DND-41 (cell line): ENCODE measurements around the gene DGUOK.

Source experiments
- ATAC-seq: fragments of 200-7000 bp; cut with Tn5 transposase; 3 replicates; pipeline ENCODE4 v1.9.1; 2021; ENCODE audit warnings: low read depth; ENCODE audit not compliant: insufficient read depth
- DNase-seq: peaks from one replicate; pipeline ENCODE4 v3.0.0-alpha.2; 2020
- H2AFZ ChIP-seq: 2 replicates; pipeline ENCODE4 v1.6.0; 2012; ENCODE audit warnings: low read depth, low read length
- H3K27ac ChIP-seq: 2 replicates; pipeline ENCODE4 v1.5.1; 2012; ENCODE audit warnings: low read length, inconsistent platforms
- H3K27me3 ChIP-seq: fragments of 200-600 bp; sonication (generic); 2 replicates; pipeline ENCODE4 v1.6.0; 2012; ENCODE audit warnings: low read length, mild to moderate bottlenecking, inconsistent platforms; ENCODE audit not compliant: insufficient read depth, poor library complexity
- H3K36me3 ChIP-seq: 2 replicates; pipeline ENCODE4 v1.5.1; 2012; ENCODE audit warnings: low read length, inconsistent platforms; ENCODE audit not compliant: insufficient read depth
- H3K4me1 ChIP-seq: 2 replicates; pipeline ENCODE4 v1.5.1; 2012; ENCODE audit warnings: mild to moderate bottlenecking, low read length; ENCODE audit not compliant: insufficient read depth
- H3K4me2 ChIP-seq: 2 replicates; pipeline ENCODE4 v1.6.0; 2012; ENCODE audit warnings: mild to moderate bottlenecking, moderate library complexity, low read length, inconsistent platforms; ENCODE audit not compliant: insufficient read depth
- H3K4me3 ChIP-seq, 2 experiments: fragments of 200-600 bp in 1 of 2; shearing (Covaris generic) in 1 of 2; 2 replicates each; pipeline ENCODE4 v1.5.1; 2012 to 2016; ENCODE audit warnings: inconsistent platforms in 2 of 2, low read length in 2 of 2, mild to moderate bottlenecking in 2 of 2, low read depth in 1 of 2, moderate library complexity in 1 of 2
- H3K79me2 ChIP-seq: 2 replicates; pipeline ENCODE4 v1.6.0; 2012; ENCODE audit warnings: low read length, inconsistent platforms; ENCODE audit not compliant: insufficient read depth
- H3K9ac ChIP-seq: 2 replicates; pipeline ENCODE4 v1.6.0; 2012; ENCODE audit warnings: low read depth, mild to moderate bottlenecking, inconsistent platforms, low read length, moderate library complexity
- H3K9me3 ChIP-seq: 2 replicates; pipeline ENCODE4 v1.5.1; 2012; ENCODE audit warnings: low read length, moderate library complexity, mild to moderate bottlenecking, inconsistent platforms; ENCODE audit not compliant: insufficient read depth, severe bottlenecking
- H4K20me1 ChIP-seq: 2 replicates; pipeline ENCODE4 v1.6.0; 2012; ENCODE audit warnings: low read length; ENCODE audit not compliant: insufficient read depth
- EZH2 ChIP-seq: IDR thresholded peaks from 3 replicates; pipeline ENCODE4 v1.6.1; 2012; ENCODE audit warnings: borderline replicate concordance, low read depth, mild to moderate bottlenecking, moderate library complexity, low read length, inconsistent platforms; ENCODE audit not compliant: severe bottlenecking
- TF ChIP-seq, protein P1 (sequence below): IDR thresholded peaks from 2 replicates; pipeline ENCODE4 v1.5.1; 2012; ENCODE audit warnings: borderline replicate concordance, low read length, moderate library complexity, mild to moderate bottlenecking; ENCODE audit not compliant: poor library complexity, severe bottlenecking; ENCODE audit errors: extremely low read depth

The DGUOK gene

DNA sequence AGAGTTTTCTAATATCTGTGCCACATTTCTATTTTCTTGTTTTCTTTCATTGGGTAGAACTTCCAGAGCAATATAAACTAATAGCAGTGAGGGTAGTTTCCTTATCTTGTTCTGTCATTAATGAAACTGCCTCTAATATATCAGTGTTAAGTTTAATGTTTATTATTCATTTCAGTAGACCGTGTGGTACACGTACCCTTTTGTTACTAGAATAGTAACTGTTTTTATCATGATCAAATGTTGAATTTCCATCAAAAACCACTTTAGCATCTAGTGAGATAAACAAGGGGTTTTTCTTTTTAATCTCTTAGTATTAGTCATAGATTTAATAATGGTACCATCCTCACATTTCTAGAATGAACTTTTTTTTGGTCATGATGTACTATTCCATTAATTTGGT lies 16.0 kb downstream of the DGUOK start:
- Histone ChIP-seq H3K4me2 (no peak overlapping the region), H4K20me1 (peaks cover 52% of the 10 kb centered on the region), H3K36me3 (peaks cover 87% of the 10 kb centered on the region), H3K79me2 (peaks cover 87% of the 10 kb centered on the region), H2AFZ (no peak overlapping the region), H3K9me3 (no peaks in the 10 kb centered on the region), H3K27me3 (no peaks in the 10 kb centered on the region), H3K27ac (no peak overlapping the region), H3K9ac (no peak overlapping the region), H3K4me3 (no peak overlapping the region), H3K4me1 (no peaks in the 10 kb centered on the region)
- DNase-seq (no peak), ATAC-seq (no peak)
- TF ChIP-seq EZH2 = no peak
- TF ChIP-seq, protein P1, sequence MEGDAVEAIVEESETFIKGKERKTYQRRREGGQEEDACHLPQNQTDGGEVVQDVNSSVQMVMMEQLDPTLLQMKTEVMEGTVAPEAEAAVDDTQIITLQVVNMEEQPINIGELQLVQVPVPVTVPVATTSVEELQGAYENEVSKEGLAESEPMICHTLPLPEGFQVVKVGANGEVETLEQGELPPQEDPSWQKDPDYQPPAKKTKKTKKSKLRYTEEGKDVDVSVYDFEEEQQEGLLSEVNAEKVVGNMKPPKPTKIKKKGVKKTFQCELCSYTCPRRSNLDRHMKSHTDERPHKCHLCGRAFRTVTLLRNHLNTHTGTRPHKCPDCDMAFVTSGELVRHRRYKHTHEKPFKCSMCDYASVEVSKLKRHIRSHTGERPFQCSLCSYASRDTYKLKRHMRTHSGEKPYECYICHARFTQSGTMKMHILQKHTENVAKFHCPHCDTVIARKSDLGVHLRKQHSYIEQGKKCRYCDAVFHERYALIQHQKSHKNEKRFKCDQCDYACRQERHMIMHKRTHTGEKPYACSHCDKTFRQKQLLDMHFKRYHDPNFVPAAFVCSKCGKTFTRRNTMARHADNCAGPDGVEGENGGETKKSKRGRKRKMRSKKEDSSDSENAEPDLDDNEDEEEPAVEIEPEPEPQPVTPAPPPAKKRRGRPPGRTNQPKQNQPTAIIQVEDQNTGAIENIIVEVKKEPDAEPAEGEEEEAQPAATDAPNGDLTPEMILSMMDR = no peak

GRCh38 chr2:73944714-73945113 lies 18.0 kb downstream of the DGUOK start:
- TF ChIP-seq, protein P1 = no peak
- no peak for TF ChIP-seq EZH2
- Histone ChIP-seq H3K9me3 (no peaks in the 10 kb centered on the region), H3K4me2 (no peak overlapping the region), H3K79me2 (peaks cover 69% of the 10 kb centered on the region), H3K4me3 (no peak overlapping the region), H3K36me3 (peaks cover 87% of the 10 kb centered on the region), H3K4me1 (no peaks in the 10 kb centered on the region), H2AFZ (no peak overlapping the region), H3K27ac (no peak overlapping the region), H4K20me1 (peaks cover 34% of the 10 kb centered on the region), H3K9ac (no peak overlapping the region), H3K27me3 (no peaks in the 10 kb centered on the region)
- no peak for ATAC-seq
- DNase-seq = no peak

DNA sequence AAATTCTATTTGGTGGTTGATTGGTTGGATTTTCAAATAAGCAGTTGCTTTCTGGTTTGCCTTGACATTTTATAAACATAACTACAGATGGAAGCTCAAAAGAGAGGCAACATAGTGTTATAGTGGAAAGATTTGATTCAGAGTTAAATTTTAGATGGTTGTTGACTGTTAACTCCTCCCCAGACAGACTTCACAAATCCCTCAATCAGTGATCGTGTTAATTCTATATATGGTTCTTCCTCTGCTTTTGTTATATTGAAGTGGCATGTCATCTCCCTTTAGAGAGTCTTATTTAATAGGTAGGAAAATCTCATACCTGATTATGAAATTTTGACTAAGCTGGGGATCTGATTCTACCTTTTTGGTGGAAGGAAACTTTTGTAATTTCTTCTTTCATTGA lies 19.5 kb downstream of the DGUOK start:
- DNase-seq (no peak), ATAC-seq (no peak)
- H3K4me2 ChIP-seq = no peak overlapping the region
- H3K9me3 ChIP-seq = no peaks in the 10 kb centered on the region
- peaks cover 20% of the 10 kb centered on the region for H4K20me1 ChIP-seq
- H3K79me2 ChIP-seq = peaks cover 54% of the 10 kb centered on the region
- H3K4me1 ChIP-seq = no peaks in the 10 kb centered on the region
- no peak overlapping the region for H3K27ac ChIP-seq
- H3K36me3 ChIP-seq = peaks cover 86% of the 10 kb centered on the region
- H3K27me3 ChIP-seq = no peaks in the 10 kb centered on the region
- no peak for TF ChIP-seq EZH2
- no peak overlapping the region for H2AFZ ChIP-seq
- H3K9ac ChIP-seq = no peak overlapping the region
- H3K4me3 ChIP-seq = no peak overlapping the region

DNA sequence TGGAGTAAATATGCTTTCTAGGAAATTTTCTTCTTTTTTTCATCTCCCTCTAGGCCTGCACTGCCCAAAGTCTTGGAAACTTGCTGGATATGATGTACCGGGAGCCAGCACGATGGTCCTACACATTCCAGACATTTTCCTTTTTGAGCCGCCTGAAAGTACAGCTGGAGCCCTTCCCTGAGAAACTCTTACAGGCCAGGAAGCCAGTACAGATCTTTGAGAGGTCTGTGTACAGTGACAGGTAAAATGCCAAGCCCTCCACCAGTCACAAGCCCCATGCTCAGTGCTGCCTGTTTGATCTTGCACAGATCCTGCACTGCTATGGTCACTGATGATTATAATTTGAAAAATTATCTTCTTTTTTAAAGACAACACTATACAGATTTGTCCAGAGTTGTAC lies 20.0 kb downstream of the DGUOK start:
- DNase-seq (no peak), ATAC-seq (no peak)
- no peaks in the 10 kb centered on the region for H3K27me3 ChIP-seq
- H3K4me1 ChIP-seq = no peaks in the 10 kb centered on the region
- H4K20me1 ChIP-seq = peaks cover 20% of the 10 kb centered on the region
- H2AFZ ChIP-seq = no peak overlapping the region
- H3K9ac ChIP-seq = no peak overlapping the region
- peaks cover 54% of the 10 kb centered on the region for H3K79me2 ChIP-seq
- no peak overlapping the region for H3K4me3 ChIP-seq
- TF ChIP-seq, protein P1 = no peak
- TF ChIP-seq EZH2 = no peak
- H3K4me2 ChIP-seq = no peak overlapping the region
- H3K27ac ChIP-seq = no peak overlapping the region
- H3K9me3 ChIP-seq = no peaks in the 10 kb centered on the region
- H3K36me3 ChIP-seq = peaks cover 86% of the 10 kb centered on the region
